Gastrocnemius medialis (tissue), 4 donors: ENCODE measurements around the gene UMOD. TPM values are rescaled to one million over a fixed set of nuclear protein-coding genes. Genes with fewer than 3 reads are reported as not detected.

Experiments
- ATAC-seq, 2 donors: fragments of 150-250 bp; one replicate each; pipeline ENCODE4 v1.9.1; 2016
- DNase-seq, 2 donors: peaks; one replicate each; pipeline ENCODE4 v3.0.0-alpha.2; 2019
- H3K27ac ChIP-seq, 4 donors: fragments of 200-600 bp; sonication (generic); 1 replicate in 1 of 4; 2 replicates in 3 of 4; pipeline ENCODE4 v1.5.1; 2016 to 2018; ENCODE audit warnings: mild to moderate bottlenecking in 2 of 4, moderate library complexity in 1 of 4
- H3K27me3 ChIP-seq, 3 donors: fragments of 200-600 bp; sonication (generic) in 2 of 3; 1 replicate in 1 of 3; 2 replicates in 2 of 3; pipeline versions ENCODE4 v1.5.1 to v1.6.0; 2016 to 2019; ENCODE audit warnings: mild to moderate bottlenecking in 1 of 3, moderate library complexity in 1 of 3
- H3K36me3 ChIP-seq, 2 donors: fragments of 200-600 bp; sonication (generic) in 1 of 2; one replicate each; pipeline ENCODE4 v1.5.1; 2017 to 2018
- H3K4me1 ChIP-seq, 2 donors: fragments of 200-600 bp; sonication (generic) in 1 of 2; one replicate each; pipeline ENCODE4 v1.5.1; 2016 to 2017; ENCODE audit warnings: mild to moderate bottlenecking in 2 of 2
- H3K4me3 ChIP-seq, 4 donors: fragments of 200-600 bp; sonication (generic) in 3 of 4; 1 replicate in 1 of 4; 2 replicates in 3 of 4; pipeline ENCODE4 v1.5.1; 2016 to 2019; ENCODE audit warnings: mild to moderate bottlenecking in 2 of 4
- H3K9me3 ChIP-seq, 3 donors: fragments of 200-600 bp; sonication (generic) in 2 of 3; 1 replicate in 1 of 3; 2 replicates in 2 of 3; pipeline ENCODE4 v1.5.1; 2016 to 2019
- CTCF ChIP-seq, 5 experiments: fragments of 450-650 bp in 3 of 5; fragments of 200-600 bp in 2 of 5; sonication (generic) in 2 of 5; IDR thresholded peaks in 4 of 5; conservative IDR thresholded peaks in 1 of 5; 1 replicate in 4 of 5; 2 replicates in 1 of 5; pipeline ENCODE4 v1.5.1; 2016 to 2019; ENCODE audit warnings: antibody characterized with exemption in 5 of 5, mild to moderate bottlenecking in 3 of 5, moderate library complexity in 3 of 5
- POLR2A ChIP-seq, 2 donors: fragments of 450-650 bp; IDR thresholded peaks; one replicate each; pipeline ENCODE4 v1.6.1; 2017; ENCODE audit warnings: antibody characterized with exemption in 2 of 2, mild to moderate bottlenecking in 2 of 2, moderate library complexity in 2 of 2
- in situ Hi-C, 4 donors: fragments of 200-750 bp; cut with MboI; loops; one replicate each; pipeline versions ENCODE4 v1.15.0 to v1.8.0; 2017; ENCODE audit warnings: low sequenced_read_pairs in 4 of 4
- intact Hi-C: fragments of 100-400 bp; cut with DNase I; formaldehyde crosslinking; loops from one replicate; pipeline ENCODE4 v1.15.1; 2023; ENCODE audit warnings: low total_unique reads
- total RNA-seq, 4 donors: library from RNA; depleted of rRNA; stranded (reverse); fragments of >200 nt; gene quantifications; one replicate each; pipeline versions ENCODE4 v1.1.0 to v1.2.3, GENCODE V29; 2016

UMOD gene
- total RNA-seq, 4 donors from 2014 or later = not detected

GRCh38 chr16:20397468-20398074 is 45.1 kb upstream of the UMOD start:
- Histone ChIP-seq H3K4me3 (no peak overlapping the region), H3K9me3 (no peaks in the 10 kb centered on the region), H3K27me3 (no peaks in the 10 kb centered on the region), H3K36me3 (no peaks in the 10 kb centered on the region), H3K27ac (no peak overlapping the region), H3K4me1 (no peaks in the 10 kb centered on the region)
- intact Hi-C loops = no loop called here
- ATAC-seq (no peak), DNase-seq (no peak)
- TF ChIP-seq POLR2A (IDR thresholded peaks at IDR 0.05) = no peak
- no peak for TF ChIP-seq CTCF (IDR thresholded peaks at IDR 0.05 in 4 of 5, conservative IDR thresholded peaks at IDR 0.05 in 1 of 5)
- in situ Hi-C loops = loop anchor here in 3 of 4 donors (25.0 kb wide), 1 partner anchor 485 kb away; no protein-coding TSS in a partner anchor

GRCh38 chr16:20396846-20397467 is 44.4 kb upstream of the UMOD start:
- no peaks in the 10 kb centered on the region for H3K9me3 ChIP-seq
- intact Hi-C loops (no loop called here), in situ Hi-C loops (loop anchor here in 3 of 4 donors (25.0 kb wide), 1 partner anchor 485 kb away; no protein-coding TSS in a partner anchor)
- TF ChIP-seq CTCF (IDR thresholded peaks at IDR 0.05 in 4 of 5, conservative IDR thresholded peaks at IDR 0.05 in 1 of 5) = no peak
- no peak for TF ChIP-seq POLR2A (IDR thresholded peaks at IDR 0.05)
- DNase-seq = no peak
- no peak for ATAC-seq
- no peak overlapping the region for H3K27ac ChIP-seq
- no peaks in the 10 kb centered on the region for H3K4me1 ChIP-seq
- no peaks in the 10 kb centered on the region for H3K36me3 ChIP-seq
- H3K27me3 ChIP-seq = no peaks in the 10 kb centered on the region
- no peak overlapping the region for H3K4me3 ChIP-seq

GRCh38 chr16:20395946-20396345 is 43.4 kb upstream of the UMOD start:
- H3K9me3 ChIP-seq = no peaks in the 10 kb centered on the region
- no peaks in the 10 kb centered on the region for H3K27me3 ChIP-seq
- intact Hi-C loops (no loop called here), in situ Hi-C loops (loop anchor here in 3 of 4 donors (25.0 kb wide), 1 partner anchor 484 kb away; no protein-coding TSS in a partner anchor)
- DNase-seq = no peak
- no peak overlapping the region for H3K4me3 ChIP-seq
- TF ChIP-seq CTCF (IDR thresholded peaks at IDR 0.05 in 4 of 5, conservative IDR thresholded peaks at IDR 0.05 in 1 of 5) (no peak), POLR2A (IDR thresholded peaks at IDR 0.05) (no peak)
- ATAC-seq = no peak
- H3K36me3 ChIP-seq = no peaks in the 10 kb centered on the region
- H3K4me1 ChIP-seq = no peaks in the 10 kb centered on the region
- H3K27ac ChIP-seq = no peak overlapping the region

GRCh38 chr16:20393801-20394577 is 41.5 kb upstream of the UMOD start:
- Histone ChIP-seq H3K36me3 (no peaks in the 10 kb centered on the region), H3K27me3 (no peaks in the 10 kb centered on the region), H3K9me3 (no peaks in the 10 kb centered on the region), H3K4me3 (no peak overlapping the region), H3K4me1 (no peaks in the 10 kb centered on the region), H3K27ac (no peak overlapping the region)
- DNase-seq (no peak), ATAC-seq (peak in 1 of 2 donors; percentile 36)
- TF ChIP-seq POLR2A (IDR thresholded peaks at IDR 0.05) (no peak), CTCF (IDR thresholded peaks at IDR 0.05 in 4 of 5, conservative IDR thresholded peaks at IDR 0.05 in 1 of 5) (no peak)
- in situ Hi-C loops = loop anchor here in 3 of 4 donors (25.0 kb wide), 1 partner anchor 482 kb away; no protein-coding TSS in a partner anchor
- intact Hi-C loops = no loop called here
